Measurements from ENCODE around the gene PC.

GRCh38 chr11:66851239-66851596, 107.0 kb downstream of the PC start:
- TF ChIP-seq CTCF (IDR thresholded peaks at IDR 0.05 in 8 of 11, conservative IDR thresholded peaks at IDR 0.05 in 3 of 11) (no peak), POLR2A (IDR thresholded peaks at IDR 0.05) (no peak), POLR2AphosphoS5 (IDR thresholded peaks at IDR 0.05) (no peak)
